Stomach (tissue), 9 donors: Measurements from ENCODE around the gene PCDH1. TPM values are rescaled to one million over a fixed set of nuclear protein-coding genes. Genes with fewer than 3 reads are reported as not detected.

Experiments used
- DNase-seq, 2 donors: peaks; one replicate each; pipeline versions ENCODE4 v3.0.0 to v3.0.0-alpha.2; 2013 to 2019
- H3K27ac ChIP-seq, 5 donors: fragments of 200-600 bp in 4 of 5; sonication (generic) in 4 of 5; one replicate each; pipeline ENCODE4 v1.5.1; 2013 to 2019; ENCODE audit warnings: mild to moderate bottlenecking in 1 of 5, moderate library complexity in 1 of 5
- H3K27me3 ChIP-seq, 3 donors: fragments of 200-600 bp; sonication (generic); one replicate each; pipeline ENCODE4 v1.5.1; 2017 to 2019; ENCODE audit warnings: mixed run types in 1 of 3
- H3K36me3 ChIP-seq, 4 donors: fragments of 200-600 bp; sonication (generic); 1 replicate in 3 of 4; 2 replicates in 1 of 4; pipeline ENCODE4 v1.5.1; 2016 to 2019
- H3K4me1 ChIP-seq, 4 donors: fragments of 200-600 bp; sonication (generic); one replicate each; pipeline ENCODE4 v1.5.1; 2016 to 2019
- H3K4me3 ChIP-seq, 4 donors: fragments of 200-600 bp; sonication (generic) in 3 of 4; one replicate each; pipeline ENCODE4 v1.5.1; 2016 to 2019; ENCODE audit warnings: mild to moderate bottlenecking in 1 of 4
- H3K9me3 ChIP-seq, 4 donors: fragments of 200-600 bp; sonication (generic); one replicate each; pipeline ENCODE4 v1.5.1; 2016 to 2019
- CTCF ChIP-seq, 7 experiments: fragments of 450-650 bp in 4 of 7; fragments of 200-600 bp in 3 of 7; sonication (generic) in 3 of 7; IDR thresholded peaks; one replicate each; pipeline ENCODE4 v1.5.1; 2016 to 2019; ENCODE audit warnings: antibody characterized with exemption in 7 of 7, control low read depth in 2 of 7, mild to moderate bottlenecking in 1 of 7
- EP300 ChIP-seq: sonication (generic); formaldehyde crosslinking; IDR thresholded peaks from one replicate; pipeline ENCODE4 v1.6.1; 2017; ENCODE audit warnings: antibody characterized with exemption
- POLR2A ChIP-seq, 4 donors: fragments of 450-650 bp; IDR thresholded peaks; one replicate each; pipeline ENCODE4 v1.6.1; 2016; ENCODE audit warnings: antibody characterized with exemption in 4 of 4, control low read depth in 2 of 4, mild to moderate bottlenecking in 1 of 4, moderate library complexity in 1 of 4
- POLR2AphosphoS5 ChIP-seq, 3 donors: sonication (generic); formaldehyde crosslinking; IDR thresholded peaks; one replicate each; pipeline ENCODE4 v1.6.1; 2016; ENCODE audit warnings: antibody characterized with exemption in 3 of 3
- WGBS, 5 donors: extraction: QIAGEN DNeasy Blood & Tissue Kit in 3 of 5; methylation state at CpG; one replicate each; pipeline versions ENCODE4 v1.1.5 to v1.1.7; 2013 to 2018; 5-methylcytosine and 5-hydroxymethylcytosine counted together
- intact Hi-C: fragments of 100-400 bp; cut with DNase I; formaldehyde crosslinking; loops from one replicate; pipeline ENCODE4 v1.15.1; 2023; ENCODE audit warnings: low total_unique reads
- polyA plus RNA-seq, 3 donors: library from polyadenylated mRNA; stranded (reverse); fragments of 200-250 nt; gene quantifications; one replicate each; pipeline ENCODE4 v1.2.3, GENCODE V29; 2013
- total RNA-seq, 5 donors: library from RNA; depleted of rRNA; stranded (reverse); fragments of >200 nt; gene quantifications; one replicate each; pipeline versions ENCODE4 v1.1.0 to v1.2.3, GENCODE V29; 2014 to 2016
- donor health status: healthy with polysubstance abuse.
- donor health status: Bipolar disorder and iron deficiency.
- donor health status: healthy.

The PCDH1 gene
- total and polyA plus RNA-seq, 8 donors, result 8.7 to 96.9 (median 43.6) TPM

GRCh38 chr5:141875022-141875740 lies 3.0 kb downstream of the PCDH1 start:
- WGBS, 5 donors, result 13 to 17% (median 15%) methylated on average over 9 of the region's 9 CpGs
- Histone ChIP-seq H3K4me3 (peak overlapping the region; percentile 74 to 84 (median 78)), H3K9me3 (no peaks in the 10 kb centered on the region), H3K27ac (peak overlapping the region; percentile 89 to 95 (median 94)), H3K36me3 (no peaks in the 10 kb centered on the region), H3K4me1 (peaks cover 72 to 98% (median 91%) of the 10 kb centered on the region in 4 donors), H3K27me3 (peaks cover 0 to 85% (median 31%) of the 10 kb centered on the region in 3 donors)
- TF ChIP-seq POLR2AphosphoS5 (IDR thresholded peaks at IDR 0.05), result no peak
- no peak for TF ChIP-seq CTCF (IDR thresholded peaks at IDR 0.05)
- TF ChIP-seq EP300, result no peak
- TF ChIP-seq POLR2A (IDR thresholded peaks at IDR 0.05), result no peak
- intact Hi-C loops, result no loop called here
- DNase-seq, result peak in 1 of 2 donors; percentile 9

DNA sequence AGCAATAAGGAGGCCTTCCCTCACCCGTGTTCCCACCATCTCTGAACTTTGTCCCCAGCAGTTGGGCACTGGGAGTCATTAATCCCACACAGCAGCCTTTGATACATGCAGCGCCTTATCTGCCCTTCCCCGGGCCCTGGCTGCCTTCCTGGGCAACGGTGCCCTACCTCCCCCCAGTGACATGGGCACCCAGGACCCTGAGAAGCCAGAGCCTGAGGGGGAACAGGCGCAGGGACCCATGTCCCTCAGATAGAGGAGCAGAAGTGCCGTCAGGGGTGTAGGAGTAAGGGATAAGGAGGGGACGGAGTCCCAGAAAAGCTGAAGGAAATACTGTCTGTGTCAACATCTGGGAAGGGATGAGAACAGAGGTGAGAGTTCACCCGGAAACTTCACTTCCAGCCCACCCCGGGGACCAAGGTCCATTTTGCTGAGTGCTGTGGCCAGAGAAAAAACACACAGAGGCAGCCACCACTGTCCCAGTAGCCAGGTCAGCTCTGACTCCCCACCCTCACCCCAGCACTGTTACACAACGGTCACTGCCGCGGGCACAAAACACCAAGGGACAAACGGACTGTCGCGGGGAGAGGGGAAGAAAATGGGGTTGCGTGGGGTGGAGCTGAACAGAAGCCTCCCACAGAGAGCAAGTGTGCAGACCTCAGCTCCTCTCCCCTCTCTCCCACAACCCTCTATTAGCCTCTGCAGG lies 3.8 kb downstream of the PCDH1 start:
- TF ChIP-seq CTCF (IDR thresholded peaks at IDR 0.05) (no peak), POLR2A (IDR thresholded peaks at IDR 0.05) (no peak), EP300 (no peak), POLR2AphosphoS5 (IDR thresholded peaks at IDR 0.05) (peak in 2 of 3 donors; percentile 56 to 67)
- peak; percentile 72 to 80 for DNase-seq
- Histone ChIP-seq H3K4me1 (peaks cover 76 to 98% (median 92%) of the 10 kb centered on the region in 4 donors), H3K27ac (peak overlapping the region; percentile 79 to 95 (median 91)), H3K9me3 (no peaks in the 10 kb centered on the region), H3K36me3 (no peaks in the 10 kb centered on the region), H3K4me3 (peak overlapping the region in 3 of 4 donors; percentile 74 to 84 (median 80)), H3K27me3 (peaks cover 0 to 81% (median 31%) of the 10 kb centered on the region in 3 donors)
- WGBS, 5 donors, result 14 to 24% (median 22%) methylated on average over 13 to 16 of the region's 16 CpGs
- intact Hi-C loops, result no loop called here

DNA sequence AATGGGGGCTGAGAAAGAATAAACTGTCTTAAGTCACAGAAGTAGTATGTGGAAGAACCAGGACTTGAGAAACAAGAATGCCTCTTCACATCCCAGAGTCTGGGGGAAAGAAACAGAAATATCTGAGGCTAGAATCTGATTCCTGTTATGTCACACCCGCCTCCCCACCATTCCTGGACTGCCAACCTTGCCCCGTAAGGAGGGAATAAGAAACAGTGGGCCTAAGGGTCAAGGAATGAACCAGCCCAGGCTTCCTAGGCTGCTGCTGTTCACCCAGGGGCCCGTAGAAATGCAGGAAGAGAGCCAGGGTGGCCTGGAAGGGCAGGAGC lies 4.3 kb downstream of the PCDH1 start:
- TF ChIP-seq POLR2AphosphoS5 (IDR thresholded peaks at IDR 0.05) (no peak), POLR2A (IDR thresholded peaks at IDR 0.05) (no peak), EP300 (no peak), CTCF (IDR thresholded peaks at IDR 0.05) (no peak)
- no peak for DNase-seq
- intact Hi-C loops, result no loop called here
- peaks cover 0 to 78% (median 31%) of the 10 kb centered on the region in 3 donors for H3K27me3 ChIP-seq
- H3K27ac ChIP-seq, result peak overlapping the region; percentile 79 to 95 (median 91)
- WGBS, 5 donors, result 35 to 48% (median 43%) methylated on average over 3 of the region's 3 CpGs
- no peaks in the 10 kb centered on the region for H3K9me3 ChIP-seq
- H3K36me3 ChIP-seq, result peaks cover 0 to 4% (median 3%) of the 10 kb centered on the region in 4 donors
- peak overlapping the region in 2 of 4 donors; percentile 74 to 80 for H3K4me3 ChIP-seq
- H3K4me1 ChIP-seq, result peaks cover 79 to 98% (median 90%) of the 10 kb centered on the region in 4 donors

- DNase-seq, result no peak
- no peak for TF ChIP-seq POLR2AphosphoS5 (IDR thresholded peaks at IDR 0.05)
- H3K27ac ChIP-seq, result peak overlapping the region; percentile 25 to 80 (median 37)
- intact Hi-C loops, result no loop called here
- 72 to 78% (median 77%) methylated on average over 13 to 15 of the region's 15 CpGs for WGBS, 5 donors
- H3K9me3 ChIP-seq, result no peaks in the 10 kb centered on the region
- H3K27me3 ChIP-seq, result peaks cover 0 to 66% (median 28%) of the 10 kb centered on the region in 3 donors
- H3K4me3 ChIP-seq, result no peak overlapping the region
- peaks cover 72 to 100% (median 85%) of the 10 kb centered on the region in 4 donors for H3K4me1 ChIP-seq
- peaks cover 6 to 15% (median 13%) of the 10 kb centered on the region in 4 donors for H3K36me3 ChIP-seq
Observed at GRCh38 chr5:141872496-141873356, 5.5 kb downstream of the PCDH1 start.
